Effector memory CD4-positive, alpha-beta T cell (primary cell): ENCODE data around the gene ZNF718.
"Not testable (repeated sequence)": the region's sequence is repeated elsewhere in the genome, so short reads cannot be mapped to it uniquely, and the experiment has no call there.

Source experiments
- DNase-seq, 3 donors: peaks; one replicate each; pipeline ENCODE4 v3.0.0-alpha.2; 2020
- H3K27ac ChIP-seq: 2 replicates; pipeline ENCODE4 v1.7.0; 2013; ENCODE audit warnings: mild to moderate bottlenecking, low read length, moderate library complexity; ENCODE audit not compliant: insufficient read depth, poor library complexity, severe bottlenecking
- H3K27me3 ChIP-seq: replicated peaks from 2 replicates; pipeline ENCODE4 v1.7.0; 2013; ENCODE audit warnings: mild to moderate bottlenecking, low read length; ENCODE audit not compliant: insufficient read depth, control insufficient read depth, poor library complexity, severe bottlenecking
- H3K36me3 ChIP-seq: 2 replicates; pipeline ENCODE4 v1.7.0; 2013; ENCODE audit warnings: mild to moderate bottlenecking, low read length, moderate library complexity; ENCODE audit not compliant: control insufficient read depth, insufficient read depth
- H3K4me1 ChIP-seq: 2 replicates; pipeline ENCODE4 v1.7.0; 2013; ENCODE audit warnings: low read length, mild to moderate bottlenecking; ENCODE audit not compliant: control insufficient read depth, insufficient read depth, poor library complexity, severe bottlenecking
- H3K4me3 ChIP-seq: 2 replicates; pipeline ENCODE4 v1.7.0; 2013; ENCODE audit warnings: low read length, low read depth, mild to moderate bottlenecking; ENCODE audit not compliant: insufficient read depth, poor library complexity, severe bottlenecking
- H3K9me3 ChIP-seq: 2 replicates; pipeline ENCODE4 v1.7.0; 2013; ENCODE audit warnings: mild to moderate bottlenecking, low read length, moderate library complexity; ENCODE audit not compliant: control insufficient read depth
- total RNA-seq, 3 donors: gene quantifications; one replicate each; lab custom pipeline; 2026; lab: John Stamatoyannopoulos, UW

ZNF718 gene
- 6.9 to 12.8 (median 12.2) reads per million in 3 donors for total RNA-seq

- peak within 1 kb of the TSS; percentile 84 for H3K27ac ChIP-seq
- H3K27me3 ChIP-seq, result no peaks in the 10 kb centered on the region
- peaks cover 17% of the 10 kb centered on the region for H3K4me1 ChIP-seq
- peaks cover 16% of the 10 kb centered on the region for H3K9me3 ChIP-seq
- H3K4me3 ChIP-seq, result peak within 1 kb of the TSS; percentile 80
- peaks cover 28% of the 10 kb centered on the region for H3K36me3 ChIP-seq
- peak; percentile 74 to 88 (median 87) for DNase-seq
These were observed at the start of gene ZNF718 for GRCh38 chr4:124275-125081. ZNF718 (plus strand) TSS chr4:124501; CDS start chr4:124671, 170 bp downstream.

- Histone ChIP-seq H3K27ac (no peak overlapping the region), H3K27me3 (no peaks in the 10 kb centered on the region), H3K4me3 (no peak overlapping the region), H3K4me1 (no peaks in the 10 kb centered on the region), H3K36me3 (peaks cover 7% of the 10 kb centered on the region), H3K9me3 (peaks cover 46% of the 10 kb centered on the region)
- DNase-seq, result no peak
These were observed 38.4 kb upstream of the ZNF718 start for GRCh38 chr4:85951-86350.

GRCh38 chr4:86559-87324, 37.6 kb upstream of the ZNF718 start:
- H3K9me3 ChIP-seq, result peaks cover 46% of the 10 kb centered on the region
- H3K4me3 ChIP-seq, H3K27me3 ChIP-seq, H3K4me1 ChIP-seq, H3K36me3 ChIP-seq, DNase-seq, H3K27ac ChIP-seq: not testable (repeated sequence)

GRCh38 chr4:98386-98785, 25.9 kb upstream of the ZNF718 start:
- H3K27ac ChIP-seq, result no peak overlapping the region
- H3K9me3 ChIP-seq, result peaks cover 30% of the 10 kb centered on the region
- no peak overlapping the region for H3K4me3 ChIP-seq
- no peaks in the 10 kb centered on the region for H3K36me3 ChIP-seq
- no peaks in the 10 kb centered on the region for H3K27me3 ChIP-seq
- no peak for DNase-seq
- H3K4me1 ChIP-seq, result no peaks in the 10 kb centered on the region

- Histone ChIP-seq H3K4me1 (no peaks in the 10 kb centered on the region), H3K27me3 (no peaks in the 10 kb centered on the region), H3K9me3 (peaks cover 25% of the 10 kb centered on the region), H3K4me3 (no peak overlapping the region), H3K27ac (no peak overlapping the region), H3K36me3 (no peaks in the 10 kb centered on the region)
- no peak for DNase-seq
These were observed 24.4 kb upstream of the ZNF718 start for GRCh38 chr4:99863-100262.

GRCh38 chr4:107083-107443, 17.2 kb upstream of the ZNF718 start:
- peaks cover 17% of the 10 kb centered on the region for H3K9me3 ChIP-seq
- H3K4me3 ChIP-seq, result no peak overlapping the region
- no peaks in the 10 kb centered on the region for H3K36me3 ChIP-seq
- DNase-seq, result no peak
- no peaks in the 10 kb centered on the region for H3K4me1 ChIP-seq
- peaks cover 19% of the 10 kb centered on the region for H3K27me3 ChIP-seq
- H3K27ac ChIP-seq, result no peak overlapping the region

- Histone ChIP-seq H3K9me3 (peaks cover 13% of the 10 kb centered on the region), H3K36me3 (no peaks in the 10 kb centered on the region), H3K27ac (no peak overlapping the region), H3K4me3 (no peak overlapping the region), H3K27me3 (peaks cover 19% of the 10 kb centered on the region), H3K4me1 (no peaks in the 10 kb centered on the region)
- DNase-seq, result no peak
These were observed 16.6 kb upstream of the ZNF718 start for GRCh38 chr4:107444-108429.

- peaks cover 15% of the 10 kb centered on the region for H3K27me3 ChIP-seq
- no peaks in the 10 kb centered on the region for H3K36me3 ChIP-seq
- H3K27ac ChIP-seq, result no peak overlapping the region
- no peak for DNase-seq
- peaks cover 7% of the 10 kb centered on the region for H3K9me3 ChIP-seq
- no peaks in the 10 kb centered on the region for H3K4me1 ChIP-seq
- no peak overlapping the region for H3K4me3 ChIP-seq
These were observed 11.5 kb upstream of the ZNF718 start for GRCh38 chr4:112771-113170.

GRCh38 chr4:113732-114131, 10.6 kb upstream of the ZNF718 start:
- no peak for DNase-seq
- no peak overlapping the region for H3K4me3 ChIP-seq
- peaks cover 7% of the 10 kb centered on the region for H3K9me3 ChIP-seq
- no peak overlapping the region for H3K27ac ChIP-seq
- peaks cover 10% of the 10 kb centered on the region for H3K27me3 ChIP-seq
- H3K4me1 ChIP-seq, result no peaks in the 10 kb centered on the region
- no peaks in the 10 kb centered on the region for H3K36me3 ChIP-seq
